ENCODE data around the gene DNAJC5.

DNAJC5 gene

DNA sequence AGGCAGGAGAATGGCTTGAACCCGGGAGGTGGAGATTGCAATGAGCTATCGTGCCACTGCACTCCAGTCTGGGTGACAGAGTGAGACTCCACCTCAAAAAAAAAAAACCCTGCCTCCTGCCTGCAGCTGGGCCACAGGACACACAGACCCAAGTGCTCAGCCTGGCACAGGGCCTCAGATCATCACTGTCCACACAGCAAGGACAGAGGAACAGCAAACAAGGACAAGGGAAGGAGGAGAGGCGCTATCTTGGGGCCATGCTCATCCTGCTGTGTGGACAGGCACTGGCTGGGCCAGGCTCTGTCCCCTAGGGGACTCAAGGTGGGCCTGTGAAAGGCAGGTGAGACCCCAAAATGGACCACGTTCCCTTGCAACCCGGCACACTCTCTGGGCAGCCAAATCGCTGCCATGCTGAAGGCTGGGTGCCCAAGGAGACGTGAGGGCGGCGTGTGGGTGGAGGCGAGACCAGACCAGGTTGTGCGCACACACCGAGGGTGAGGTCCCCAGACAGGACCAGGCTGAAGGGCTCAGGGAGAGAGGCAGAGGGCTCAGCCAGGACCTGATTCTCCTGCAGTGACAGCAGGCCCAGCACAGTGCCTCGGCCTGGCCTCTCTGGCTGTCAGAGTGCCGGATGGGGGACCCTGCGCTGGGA lies 52.2 kb downstream of the DNAJC5 start:
- no peaks in the 10 kb centered on the region for H3K9me3 Mint-ChIP-seq
- peak overlapping the region; percentile 36 for H3K27ac Mint-ChIP-seq
- H3K4me3 Mint-ChIP-seq: no peak overlapping the region
- H3K27me3 Mint-ChIP-seq (ENCODE audit: low read depth, poor library complexity): no peaks in the 10 kb centered on the region
- H3K4me1 Mint-ChIP-seq: peaks cover 38% of the 10 kb centered on the region
- no peak for DNase-seq
- TF ChIP-seq, protein P1, sequence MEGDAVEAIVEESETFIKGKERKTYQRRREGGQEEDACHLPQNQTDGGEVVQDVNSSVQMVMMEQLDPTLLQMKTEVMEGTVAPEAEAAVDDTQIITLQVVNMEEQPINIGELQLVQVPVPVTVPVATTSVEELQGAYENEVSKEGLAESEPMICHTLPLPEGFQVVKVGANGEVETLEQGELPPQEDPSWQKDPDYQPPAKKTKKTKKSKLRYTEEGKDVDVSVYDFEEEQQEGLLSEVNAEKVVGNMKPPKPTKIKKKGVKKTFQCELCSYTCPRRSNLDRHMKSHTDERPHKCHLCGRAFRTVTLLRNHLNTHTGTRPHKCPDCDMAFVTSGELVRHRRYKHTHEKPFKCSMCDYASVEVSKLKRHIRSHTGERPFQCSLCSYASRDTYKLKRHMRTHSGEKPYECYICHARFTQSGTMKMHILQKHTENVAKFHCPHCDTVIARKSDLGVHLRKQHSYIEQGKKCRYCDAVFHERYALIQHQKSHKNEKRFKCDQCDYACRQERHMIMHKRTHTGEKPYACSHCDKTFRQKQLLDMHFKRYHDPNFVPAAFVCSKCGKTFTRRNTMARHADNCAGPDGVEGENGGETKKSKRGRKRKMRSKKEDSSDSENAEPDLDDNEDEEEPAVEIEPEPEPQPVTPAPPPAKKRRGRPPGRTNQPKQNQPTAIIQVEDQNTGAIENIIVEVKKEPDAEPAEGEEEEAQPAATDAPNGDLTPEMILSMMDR (IDR thresholded peaks at IDR 0.05): no peak
- no peaks in the 10 kb centered on the region for H3K36me3 Mint-ChIP-seq (ENCODE audit: low read depth)

- Mint-ChIP-seq H3K4me1 (peaks cover 34% of the 10 kb centered on the region), H3K27ac (peak overlapping the region; percentile 99), H3K36me3 (ENCODE audit: low read depth) (no peaks in the 10 kb centered on the region), H3K4me3 (no peak overlapping the region), H3K9me3 (no peaks in the 10 kb centered on the region), H3K27me3 (ENCODE audit: low read depth, poor library complexity) (no peaks in the 10 kb centered on the region)
- TF ChIP-seq, protein P1 (IDR thresholded peaks at IDR 0.05): no peak
- DNase-seq: no peak
Observed at GRCh38 chr20:63947638-63948456, 52.9 kb downstream of the DNAJC5 start.

- Mint-ChIP-seq H3K4me3 (no peak overlapping the region), H3K4me1 (peaks cover 54% of the 10 kb centered on the region)
- DNase-seq: no peak
Observed at GRCh38 chr20:63950701-63951397, 55.9 kb downstream of the DNAJC5 start.

GRCh38 chr20:63951398-63952209 lies 56.7 kb downstream of the DNAJC5 start:
- Mint-ChIP-seq H3K27ac (no peak overlapping the region), H3K36me3 (ENCODE audit: low read depth) (no peaks in the 10 kb centered on the region), H3K27me3 (ENCODE audit: low read depth, poor library complexity) (no peaks in the 10 kb centered on the region), H3K9me3 (no peaks in the 10 kb centered on the region), H3K4me3 (no peak overlapping the region), H3K4me1 (peaks cover 54% of the 10 kb centered on the region)
- TF ChIP-seq, protein P1 (IDR thresholded peaks at IDR 0.05): no peak
- DNase-seq: no peak

More at GRCh38 chr20:63950701-63951397, 55.9 kb downstream of the DNAJC5 start:
- TF ChIP-seq, protein P1 (IDR thresholded peaks at IDR 0.05): no peak
- H3K27ac Mint-ChIP-seq: no peak overlapping the region
- no peaks in the 10 kb centered on the region for H3K9me3 Mint-ChIP-seq
- no peaks in the 10 kb centered on the region for H3K27me3 Mint-ChIP-seq (ENCODE audit: low read depth, poor library complexity)
- no peaks in the 10 kb centered on the region for H3K36me3 Mint-ChIP-seq (ENCODE audit: low read depth)

- Mint-ChIP-seq H3K9me3 (no peaks in the 10 kb centered on the region), H3K36me3 (ENCODE audit: low read depth) (no peaks in the 10 kb centered on the region), H3K27ac (no peak overlapping the region), H3K4me1 (peaks cover 51% of the 10 kb centered on the region), H3K27me3 (ENCODE audit: low read depth, poor library complexity) (no peaks in the 10 kb centered on the region), H3K4me3 (no peak overlapping the region)
- DNase-seq: no peak
- TF ChIP-seq, protein P1 (IDR thresholded peaks at IDR 0.05): no peak
Observed at GRCh38 chr20:63952210-63952535, 57.2 kb downstream of the DNAJC5 start.
